A549 (cell line): ENCODE results near the gene MLLT3. TPM values are rescaled to one million over a fixed set of nuclear protein-coding genes. Genes with fewer than 3 reads are reported as not detected.

ENCODE experiments used
- ATAC-seq, 2 experiments: fragments of 200-7000 bp in 1 of 2; fragments of >200 bp in 1 of 2; cut with Nextera tagmentation in 1 of 2; cut with Tn5 transposase in 1 of 2; 3 replicates each; pipeline versions ENCODE4 v1.8.0 to v1.9.1; 2018 to 2020; ENCODE audit warnings: mild to moderate bottlenecking in 1 of 2, moderate library complexity in 1 of 2
- CTCF ChIA-PET: fragments of 300-600 bp; sonication (Branson Sonifier 250); formaldehyde crosslinking; extraction: SDS; loops from one replicate; lab custom pipeline; 2021; ENCODE audit warnings: antibody characterized with exemption, inconsistent platforms; lab: Yijun Ruan, JAX
- POLR2A ChIA-PET: fragments of 350-600 bp; formaldehyde crosslinking; extraction: SDS; loops from one replicate; lab custom pipeline; 2021; ENCODE audit warnings: antibody characterized with exemption, inconsistent platforms; lab: Yijun Ruan, JAX
- DNase-seq, 2 experiments: peaks; one replicate each; pipeline versions ENCODE4 v3.0.0 to v3.0.0-alpha.2; 2011 to 2016; ENCODE audit warnings: low read depth in 1 of 2, low spot score in 1 of 2
- FAIRE-seq: peaks from 2 replicates; lab custom pipeline; 2011; peaks lifted over from hg19 to GRCh38; lab: Jason Lieb, UNC
- H3K27ac ChIP-seq, 2 experiments: fragments of >200 bp; sonication (Bioruptor Twin); formaldehyde crosslinking; 3 replicates each; pipeline ENCODE4 v1.5.1; 2016 to 2017
- H3K4me1 ChIP-seq: fragments of >200 bp; sonication (Bioruptor Twin); formaldehyde crosslinking; 3 replicates; pipeline ENCODE4 v1.6.1; 2016
- H3K4me2 ChIP-seq: fragments of >200 bp; sonication (Bioruptor Twin); formaldehyde crosslinking; 3 replicates; pipeline ENCODE4 v1.6.1; 2016
- H3K4me3 ChIP-seq: fragments of >200 bp; sonication (Bioruptor Twin); formaldehyde crosslinking; 3 replicates; pipeline ENCODE4 v1.5.1; 2016
- H3K9me3 ChIP-seq: fragments of >200 bp; sonication (Bioruptor Twin); formaldehyde crosslinking; 3 replicates; pipeline ENCODE4 v1.6.1; 2016
- BHLHE40 ChIP-seq: IDR thresholded peaks from 2 replicates; pipeline ENCODE4 v1.6.1; 2012; ENCODE audit warnings: low read depth, low read length, inconsistent platforms
- CEBPB ChIP-seq, 2 experiments: fragments of >200 bp in 1 of 2; sonication (Bioruptor Twin) in 1 of 2; formaldehyde crosslinking in 1 of 2; IDR thresholded peaks; 2 replicates each; pipeline ENCODE4 v1.6.1; 2012 to 2016
- CHD2 ChIP-seq: fragments of 150-350 bp; IDR thresholded peaks from 2 replicates; pipeline ENCODE4 v1.6.1; 2014; ENCODE audit warnings: low read length; ENCODE audit not compliant: partially characterized antibody
- CTCF ChIP-seq: fragments of >200 bp; sonication (Bioruptor Twin); formaldehyde crosslinking; IDR thresholded peaks from 3 replicates; pipeline ENCODE4 v1.5.1; 2016
- EHMT2 ChIP-seq: fragments of 200-600 bp; sonication (generic); IDR thresholded peaks from 2 replicates; pipeline ENCODE4 v1.6.1; 2016; ENCODE audit warnings: antibody characterized with exemption, low read depth, mild to moderate bottlenecking, moderate library complexity
- FOSL2 ChIP-seq, 2 experiments: fragments of 450-650 bp in 1 of 2; fragments of >200 bp in 1 of 2; sonication (Bioruptor Twin) in 1 of 2; formaldehyde crosslinking; IDR thresholded peaks; 2 replicates each; pipeline versions ENCODE4 v1.5.0 to v1.6.1; 2016 to 2020; ENCODE audit warnings: mild to moderate bottlenecking in 1 of 2, moderate library complexity in 1 of 2
- HOXB13 ChIP-seq: fragments of 250-450 bp; sonication (Bioruptor Pico); IDR thresholded peaks from 2 replicates; pipeline ENCODE4 v1.5.0; 2020; ENCODE audit warnings: low read depth, mild to moderate bottlenecking, moderate library complexity
- HOXB5 ChIP-seq: fragments of 250-450 bp; sonication (Bioruptor Pico); IDR thresholded peaks from 2 replicates; pipeline ENCODE4 v1.5.0; 2020; ENCODE audit warnings: mild to moderate bottlenecking, moderate library complexity
- JUNB ChIP-seq: fragments of >200 bp; sonication (Bioruptor Twin); formaldehyde crosslinking; IDR thresholded peaks from 2 replicates; pipeline ENCODE4 v1.6.1; 2016
- MAZ ChIP-seq: fragments of 150-350 bp; IDR thresholded peaks from 2 replicates; pipeline ENCODE4 v1.6.1; 2014; ENCODE audit warnings: antibody characterized with exemption, low read depth, low read length, borderline replicate concordance
- POLR2AphosphoS2 ChIP-seq: conservative IDR thresholded peaks from 2 replicates; pipeline ENCODE4 v1.6.1; 2012; ENCODE audit warnings: low read length, improper control_type of control experiment, inconsistent platforms
- RAD21 ChIP-seq, 2 experiments: fragments of >200 bp in 1 of 2; sonication (Bioruptor Twin) in 1 of 2; formaldehyde crosslinking in 1 of 2; IDR thresholded peaks in 1 of 2; conservative IDR thresholded peaks in 1 of 2; 2 replicates in 1 of 2; 3 replicates in 1 of 2; pipeline ENCODE4 v1.6.1; 2012 to 2018; ENCODE audit warnings: inconsistent platforms in 1 of 2
- RFX5 ChIP-seq: fragments of 450-650 bp; IDR thresholded peaks from 2 replicates; pipeline ENCODE4 v1.7.1; 2014; ENCODE audit warnings: antibody characterized with exemption, mild to moderate bottlenecking, moderate library complexity
- SMC3 ChIP-seq: fragments of >200 bp; sonication (Bioruptor Twin); formaldehyde crosslinking; IDR thresholded peaks from 3 replicates; pipeline ENCODE4 v1.6.1; 2018; ENCODE audit warnings: inconsistent platforms
- ZFP36 ChIP-seq: fragments of 450-650 bp; IDR thresholded peaks from 2 replicates; pipeline ENCODE4 v1.6.1; 2014; ENCODE audit warnings: borderline replicate concordance; ENCODE audit not compliant: partially characterized antibody
- WGBS: methylation state at CpG from one replicate; pipeline ENCODE4 v1.1.6; 2017; ENCODE audit errors: missing lambda C conversion rate; 5-methylcytosine and 5-hydroxymethylcytosine counted together
- polyA plus RNA-seq, 4 experiments: library from polyadenylated mRNA; depleted of rRNA in 3 of 4; stranded (reverse); fragments of >200 nt; fragmentation: RNase III in 1 of 4; extraction: RNeasy Plus Mini Kit Qiagen cat#74134 plus additional on column Dnase treatment in 1 of 4; gene quantifications; 2 replicates in 3 of 4; 3 replicates in 1 of 4; pipeline ENCODE4 v1.2.3, GENCODE V29; 2011 to 2017
- TF ChIP-seq, protein P1 (sequence below): fragments of 450-650 bp; IDR thresholded peaks from 2 replicates; pipeline ENCODE4 v1.6.1; 2014; ENCODE audit warnings: antibody characterized with exemption
- TF ChIP-seq, protein P2 (sequence below): fragments of 250-450 bp; sonication (Bioruptor Pico); IDR thresholded peaks from 2 replicates; pipeline ENCODE4 v1.5.0; 2021; ENCODE audit warnings: mild to moderate bottlenecking, moderate library complexity, borderline replicate concordance

The MLLT3 gene
- polyA plus RNA-seq, 2 of the 4 experiments (the other 2 are of a cell fraction), result 14.3 to 47.6 TPM

- H3K9me3 ChIP-seq, result no peaks in the 10 kb centered on the region
- CTCF ChIA-PET, result interaction anchor here (0.7 to 6.7 kb wide), 10 partner anchors 9 to 753 kb away, joined by 3 to 55 read pairs (median 4); partner anchors contain the start of gene MLLT3
- POLR2A ChIA-PET, result no interaction called here
These were observed 264.1 kb downstream of the MLLT3 start for GRCh38 chr9:20358207-20358606.

DNA sequence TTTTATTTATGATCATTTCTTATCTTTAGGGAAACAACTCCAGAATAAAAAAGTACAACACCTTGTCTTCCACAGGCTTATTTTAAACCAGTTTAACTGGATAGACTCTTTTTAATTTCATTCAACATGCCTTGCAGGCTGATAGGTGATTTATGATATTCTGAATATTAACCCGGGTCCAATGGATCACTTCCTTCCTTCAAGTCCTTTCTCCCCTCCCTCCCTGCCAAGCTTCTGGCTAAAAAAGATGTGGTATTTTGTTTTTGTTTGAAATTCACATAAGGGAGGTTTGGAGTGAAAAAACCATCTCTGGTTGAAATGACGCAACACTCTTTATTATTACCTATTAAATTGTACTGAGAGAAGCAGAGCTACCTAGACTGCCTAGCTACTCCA is 265.3 kb downstream of the MLLT3 start:
- WGBS, result 47% methylated on average over 2 of the region's 2 CpGs
- no peaks in the 10 kb centered on the region for H3K9me3 ChIP-seq
- FAIRE-seq, result no peak
- POLR2A ChIA-PET, result interaction anchor here (0.6 kb wide), 1 partner anchor 302 kb away, joined by 3 read pairs; no protein-coding TSS in a partner anchor
- H3K4me3 ChIP-seq, result no peak overlapping the region
- H3K4me2 ChIP-seq, result peak overlapping the region; percentile 75
- no peak for ATAC-seq
- TF ChIP-seq EHMT2, result no peak
- TF ChIP-seq CEBPB (IDR thresholded peaks at IDR 0.05), result peak; percentile 43 to 59; a peak in 2 of 4 replicates
- TF ChIP-seq, protein P1, sequence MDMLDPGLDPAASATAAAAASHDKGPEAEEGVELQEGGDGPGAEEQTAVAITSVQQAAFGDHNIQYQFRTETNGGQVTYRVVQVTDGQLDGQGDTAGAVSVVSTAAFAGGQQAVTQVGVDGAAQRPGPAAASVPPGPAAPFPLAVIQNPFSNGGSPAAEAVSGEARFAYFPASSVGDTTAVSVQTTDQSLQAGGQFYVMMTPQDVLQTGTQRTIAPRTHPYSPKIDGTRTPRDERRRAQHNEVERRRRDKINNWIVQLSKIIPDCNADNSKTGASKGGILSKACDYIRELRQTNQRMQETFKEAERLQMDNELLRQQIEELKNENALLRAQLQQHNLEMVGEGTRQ, result no peak
- TF ChIP-seq POLR2AphosphoS2, result no peak
- no peak for TF ChIP-seq BHLHE40
- peak overlapping the region in 1 of 2 experiments; percentile 60; a peak in 2 of 6 replicates for H3K27ac ChIP-seq
- CTCF ChIA-PET, result interaction anchor here (0.5 to 6.7 kb wide), 29 partner anchors 9 to 1461 kb away, joined by 3 to 55 read pairs (median 4); partner anchors contain the start of genes FOCAD and MLLT3
- peaks cover 40% of the 10 kb centered on the region for H3K4me1 ChIP-seq
- no peak for DNase-seq

More at GRCh38 chr9:20358207-20358606, 264.1 kb downstream of the MLLT3 start:
- Histone ChIP-seq H3K4me3 (no peak overlapping the region), H3K4me2 (peak overlapping the region; percentile 53), H3K27ac (no peak overlapping the region)
- peak; percentile 56 for FAIRE-seq
- ATAC-seq, result peak; percentile 61 to 72; a peak in 5 of 6 replicates
- peak; percentile 70 to 74; a peak in 3 of 4 replicates for TF ChIP-seq CEBPB (IDR thresholded peaks at IDR 0.05)
- TF ChIP-seq FOSL2 (IDR thresholded peaks at IDR 0.05), result peak; percentile 69
- peak; percentile 84 for TF ChIP-seq FOSL2 (CRISPR knock-in tag; IDR thresholded peaks at IDR 0.05)
- 0 out of 2 replicates have a peak, but pooled peaks have one; percentile 20 for TF ChIP-seq JUNB
- TF ChIP-seq HOXB13 (CRISPR knock-in tag), result no peak
- TF ChIP-seq, all 56 proteins: peak for 3
- H3K4me1 ChIP-seq, result peaks cover 40% of the 10 kb centered on the region
- peak in 1 of 2 experiments; percentile 44 for DNase-seq
- 40% methylated on average over 5 of the region's 5 CpGs for WGBS

DNA sequence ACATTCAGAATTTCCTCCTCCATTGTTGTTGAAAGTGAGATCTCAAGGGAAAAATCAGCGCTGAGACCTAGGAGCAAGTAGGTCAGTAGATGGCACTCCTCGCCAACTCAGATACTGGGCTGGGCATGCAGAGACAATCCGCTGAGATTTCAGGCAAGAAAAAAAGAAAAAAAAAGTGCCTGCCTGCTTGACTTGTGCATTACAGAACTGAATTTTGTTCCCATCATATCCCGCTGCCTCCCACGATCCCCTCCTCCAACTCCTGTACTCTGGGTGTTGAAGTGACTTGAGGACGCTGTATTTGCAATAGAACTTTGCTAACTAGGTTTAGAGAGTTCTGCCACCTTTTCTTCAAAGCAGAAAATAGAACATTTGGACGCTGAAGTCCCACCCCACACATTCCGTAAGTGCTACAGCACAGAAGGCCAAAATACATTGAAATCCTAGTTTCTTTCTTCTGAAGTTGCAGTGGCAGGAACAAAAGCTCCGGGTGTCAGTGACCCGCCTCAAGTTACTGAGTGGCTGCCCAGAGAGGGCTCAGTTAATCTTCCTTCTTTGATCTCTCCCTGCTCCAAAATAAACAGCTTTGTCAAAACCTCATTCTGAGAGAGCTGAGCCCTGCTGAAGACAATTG is 265.8 kb downstream of the MLLT3 start:
- DNase-seq (peak; percentile 66 to 83), ATAC-seq (peak; percentile 94 to 95), FAIRE-seq (peak; percentile 93)
- Histone ChIP-seq H3K4me1 (peaks cover 40% of the 10 kb centered on the region), H3K4me2 (peak overlapping the region; percentile 75), H3K27ac (peak overlapping the region; percentile 46 to 60; a peak in 4 of 6 replicates), H3K4me3 (peak overlapping the region; percentile 18; the same call in 1 of the 3 replicates), H3K9me3 (no peaks in the 10 kb centered on the region)
- CTCF ChIA-PET, result interaction anchor here (0.5 to 6.7 kb wide), 30 partner anchors 8 to 1461 kb away, joined by 3 to 55 read pairs (median 4); partner anchors contain the start of genes FOCAD and MLLT3
- POLR2A ChIA-PET, result interaction anchor here (0.6 kb wide), 1 partner anchor 303 kb away, joined by 3 read pairs; no protein-coding TSS in a partner anchor
- TF ChIP-seq HOXB5 (no peak), ZFP36 (no peak), MAZ (no peak), BHLHE40 (no peak), CHD2 (no peak), SMC3 (peak; percentile 88), RAD21 (conservative IDR thresholded peaks at IDR 0.05 in 1 of 2, IDR thresholded peaks at IDR 0.05 in 1 of 2) (peak; percentile 95 to 96), CTCF (peak; percentile 94), RFX5 (no peak)
- TF ChIP-seq, protein P2, sequence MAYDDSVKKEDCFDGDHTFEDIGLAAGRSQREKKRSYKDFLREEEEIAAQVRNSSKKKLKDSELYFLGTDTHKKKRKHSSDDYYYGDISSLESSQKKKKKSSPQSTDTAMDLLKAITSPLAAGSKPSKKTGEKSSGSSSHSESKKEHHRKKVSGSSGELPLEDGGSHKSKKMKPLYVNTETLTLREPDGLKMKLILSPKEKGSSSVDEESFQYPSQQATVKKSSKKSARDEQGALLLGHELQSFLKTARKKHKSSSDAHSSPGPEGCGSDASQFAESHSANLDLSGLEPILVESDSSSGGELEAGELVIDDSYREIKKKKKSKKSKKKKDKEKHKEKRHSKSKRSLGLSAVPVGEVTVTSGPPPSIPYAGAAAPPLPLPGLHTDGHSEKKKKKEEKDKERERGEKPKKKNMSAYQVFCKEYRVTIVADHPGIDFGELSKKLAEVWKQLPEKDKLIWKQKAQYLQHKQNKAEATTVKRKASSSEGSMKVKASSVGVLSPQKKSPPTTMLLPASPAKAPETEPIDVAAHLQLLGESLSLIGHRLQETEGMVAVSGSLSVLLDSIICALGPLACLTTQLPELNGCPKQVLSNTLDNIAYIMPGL (CRISPR knock-in tag), result no peak
- TF ChIP-seq, protein P1, result no peak
- 20% methylated on average over 10 of the region's 10 CpGs for WGBS
